ENCODE data around the gene AMD1.

The AMD1 gene

DNA sequence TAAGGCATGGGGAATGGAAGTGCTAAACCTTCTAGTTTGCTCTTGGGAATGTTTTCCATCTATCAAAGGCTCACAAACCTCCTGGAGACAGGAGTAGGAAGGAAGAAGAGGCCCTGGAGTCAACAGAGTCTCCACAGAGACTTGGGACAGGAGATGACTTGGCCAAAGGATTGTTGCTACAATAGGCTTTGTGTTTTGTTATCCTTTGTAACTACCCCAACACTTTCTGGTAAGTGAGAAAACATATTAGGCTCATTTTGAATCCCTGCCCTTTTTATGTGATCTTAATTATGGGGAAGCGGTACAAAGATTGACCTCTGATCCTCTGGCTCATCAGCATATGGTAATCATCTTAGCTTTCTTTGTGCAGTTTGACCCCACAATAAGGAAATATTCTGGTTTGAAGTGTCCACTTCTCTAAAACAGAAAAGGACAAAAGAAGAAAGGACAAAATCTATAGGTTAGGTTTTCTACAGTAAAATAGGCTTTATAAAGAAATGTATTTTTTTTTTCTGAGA, 59.9 kb downstream of the AMD1 start:
- Mint-ChIP-seq H3K4me1 (ENCODE audit: low read depth in 2 of 2) (peaks cover 3 to 9% of the 10 kb centered on the region in 2 donors), H3K4me3 (no peak overlapping the region), H3K27me3 (no peaks in the 10 kb centered on the region), H3K36me3 (ENCODE audit: insufficient read depth) (peaks cover 4% of the 10 kb centered on the region), H3K9me3 (no peaks in the 10 kb centered on the region), H3K27ac (no peak overlapping the region)
- DNase-seq (no peak), ATAC-seq (replicated peaks) (no peak)

DNA sequence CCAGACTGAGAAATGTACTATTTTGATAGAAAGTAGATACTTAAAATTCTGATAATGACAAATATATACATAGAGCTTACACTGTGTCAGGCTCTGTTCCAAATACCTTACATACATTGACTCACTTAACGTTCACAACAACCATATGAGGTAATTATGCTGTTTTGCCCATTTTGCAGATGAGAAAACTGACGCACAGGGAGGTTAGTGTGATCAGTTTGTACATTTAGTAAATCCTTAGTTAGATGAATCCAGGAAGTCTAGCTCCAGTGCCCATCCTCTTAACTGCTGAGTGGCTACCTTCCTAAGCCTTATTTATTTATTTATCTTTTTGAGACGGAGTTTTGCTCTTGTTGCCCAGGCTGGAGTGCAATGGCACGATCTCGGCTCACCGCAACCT, 60.6 kb downstream of the AMD1 start:
- Mint-ChIP-seq H3K27ac (no peak overlapping the region), H3K9me3 (no peaks in the 10 kb centered on the region), H3K27me3 (no peaks in the 10 kb centered on the region), H3K36me3 (ENCODE audit: insufficient read depth) (peaks cover 4% of the 10 kb centered on the region), H3K4me3 (no peak overlapping the region), H3K4me1 (ENCODE audit: low read depth in 2 of 2) (peaks cover 2 to 7% of the 10 kb centered on the region in 2 donors)
- no peak for DNase-seq
- no peak for ATAC-seq (replicated peaks)

DNA sequence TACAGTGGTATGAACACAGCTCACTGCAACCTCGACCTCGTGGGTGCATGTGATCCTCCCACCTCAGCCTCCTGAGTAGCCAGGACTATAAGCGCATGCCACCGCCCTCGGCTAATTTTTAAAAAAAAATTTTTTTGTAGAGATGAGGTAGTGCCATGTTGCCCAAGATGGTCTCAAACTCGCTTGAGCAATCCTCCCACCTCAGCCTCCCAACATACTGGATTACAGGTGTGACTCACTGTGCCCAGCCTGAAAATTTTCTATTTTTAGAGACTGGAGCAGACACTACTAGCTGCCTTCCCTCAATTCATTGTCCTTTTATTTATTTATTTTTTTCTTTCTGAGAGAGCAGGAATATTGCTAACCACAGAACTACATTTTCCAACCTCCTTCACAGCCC, 63.6 kb downstream of the AMD1 start:
- no peak for ATAC-seq (replicated peaks)
- H3K27ac Mint-ChIP-seq, result no peak overlapping the region

DNA sequence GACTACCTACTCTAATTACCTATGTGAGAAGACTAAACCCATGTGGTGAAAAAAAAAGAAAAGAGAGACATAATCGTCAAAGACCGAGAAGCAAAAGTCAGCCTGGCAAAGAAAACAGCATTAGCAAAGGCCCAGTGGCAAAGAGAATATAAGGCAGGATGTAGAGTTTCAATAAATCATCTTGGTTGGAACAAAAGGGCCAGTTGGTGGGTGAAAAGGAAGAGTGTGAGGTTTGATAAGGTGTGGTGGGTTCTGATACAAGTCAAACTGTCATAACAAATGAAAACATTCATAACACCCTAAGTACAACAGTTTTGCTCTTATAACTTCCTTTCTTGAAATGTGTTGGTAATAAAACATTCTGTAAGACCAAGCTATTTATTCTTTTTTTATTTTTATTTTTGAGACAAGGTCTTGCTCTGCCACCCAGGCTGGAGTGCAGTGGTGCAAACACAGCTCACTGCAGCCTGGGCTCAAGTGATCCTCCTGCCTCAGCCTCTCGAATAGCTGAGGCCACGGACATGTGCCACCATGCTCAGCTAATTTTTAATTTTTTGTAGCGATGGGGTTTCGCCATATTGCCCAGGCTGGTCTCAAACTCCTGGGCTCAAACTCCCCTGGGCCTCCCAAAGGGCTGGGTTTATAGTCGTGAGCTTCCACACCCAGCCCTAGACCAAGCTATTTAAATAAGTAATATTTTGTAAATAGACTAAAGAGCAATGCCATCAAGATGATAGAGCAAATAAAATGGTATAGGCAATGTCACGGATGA, 65.0 kb downstream of the AMD1 start:
- ATAC-seq (replicated peaks) (no peak), DNase-seq (no peak)
- H3K4me1 Mint-ChIP-seq (ENCODE audit: low read depth in 2 of 2), result peaks cover 0 to 4% of the 10 kb centered on the region in 2 donors
- no peaks in the 10 kb centered on the region for H3K36me3 Mint-ChIP-seq (ENCODE audit: insufficient read depth)
- H3K27ac Mint-ChIP-seq, result no peak overlapping the region
- no peaks in the 10 kb centered on the region for H3K27me3 Mint-ChIP-seq
- H3K9me3 Mint-ChIP-seq, result no peaks in the 10 kb centered on the region
- no peak overlapping the region for H3K4me3 Mint-ChIP-seq

More for the DNA sequence above, 63.6 kb downstream of the AMD1 start:
- H3K27me3 Mint-ChIP-seq, result no peaks in the 10 kb centered on the region
- no peak overlapping the region for H3K4me3 Mint-ChIP-seq
- no peaks in the 10 kb centered on the region for H3K36me3 Mint-ChIP-seq (ENCODE audit: insufficient read depth)
- H3K9me3 Mint-ChIP-seq, result no peaks in the 10 kb centered on the region
- peaks cover 0 to 4% of the 10 kb centered on the region in 2 donors for H3K4me1 Mint-ChIP-seq (ENCODE audit: low read depth in 2 of 2)
- no peak for DNase-seq

DNA sequence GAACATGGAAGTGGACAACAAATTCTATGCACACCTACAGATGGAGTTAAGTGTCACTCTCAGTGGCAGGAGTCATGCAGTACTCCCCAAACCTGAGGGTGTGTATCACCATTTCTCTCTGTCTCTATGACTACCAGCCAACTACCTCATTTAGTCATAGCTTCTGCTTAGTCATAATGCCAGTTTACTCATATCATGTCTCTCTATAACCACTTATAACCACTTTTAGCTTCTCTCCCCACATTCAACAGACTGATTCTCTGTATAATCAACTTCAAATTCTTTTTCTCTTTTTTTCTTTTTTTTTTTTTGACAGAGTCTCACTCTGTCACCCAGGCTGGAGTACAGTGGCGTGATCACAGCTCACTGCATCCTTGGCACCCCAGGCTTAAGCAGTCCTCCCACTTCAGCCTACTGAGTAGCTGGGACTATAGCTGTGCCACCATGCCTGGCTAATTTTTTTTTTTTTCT, 70.1 kb downstream of the AMD1 start:
- Mint-ChIP-seq H3K4me1 (ENCODE audit: low read depth in 2 of 2) (no peaks in the 10 kb centered on the region), H3K27me3 (no peaks in the 10 kb centered on the region), H3K27ac (no peak overlapping the region), H3K36me3 (ENCODE audit: insufficient read depth) (peaks cover 2% of the 10 kb centered on the region), H3K9me3 (no peaks in the 10 kb centered on the region), H3K4me3 (no peak overlapping the region)
- DNase-seq (no peak), ATAC-seq (replicated peaks) (peak; percentile 90)

Measured in effector memory CD8-positive, alpha-beta T cell (primary cell).